B cell (primary cell): ENCODE data around the gene OSGEP. TPM values are rescaled to one million over a fixed set of nuclear protein-coding genes. Genes with fewer than 3 reads are reported as not detected.

ENCODE experiments used
- ATAC-seq: fragments of 200-7000 bp; cut with Tn5 transposase; one replicate; pipeline ENCODE4 v1.10.0; 2021; ENCODE audit warnings: low read depth, mild to moderate bottlenecking, moderate number of reproducible peaks, moderate library complexity
- CTCF ChIA-PET: fragments of 350-600 bp; sonication (Branson Sonifier 250); formaldehyde crosslinking; loops from one replicate; lab custom pipeline; 2021; ENCODE audit warnings: antibody characterized with exemption, inconsistent platforms; lab: Charles Lee
- POLR2A ChIA-PET: fragments of 350-600 bp; sonication (Branson Sonifier 250); formaldehyde crosslinking; loops from one replicate; lab custom pipeline; 2021; ENCODE audit warnings: antibody characterized with exemption; lab: Charles Lee
- DNase-seq: peaks from one replicate; pipeline ENCODE4 v3.0.0; 2013
- H2AFZ ChIP-seq: 2 replicates; pipeline ENCODE4 v1.6.1; 2012; ENCODE audit warnings: mild to moderate bottlenecking, low read depth, low read length; ENCODE audit not compliant: insufficient read depth, poor library complexity, severe bottlenecking
- H3K27ac ChIP-seq, 2 donors: 1 replicate in 1 of 2; 2 replicates in 1 of 2; pipeline ENCODE4 v1.5.1; 2012 to 2013; ENCODE audit warnings: low read length in 2 of 2, mild to moderate bottlenecking in 2 of 2, moderate library complexity in 1 of 2
- H3K27me3 ChIP-seq, 4 experiments: fragments of 200-600 bp in 1 of 4; sonication (generic) in 1 of 4; replicated peaks in 1 of 4; 1 replicate in 2 of 4; 2 replicates in 2 of 4; pipeline versions ENCODE4 v1.6.1 to v1.7.0; 2013 to 2016; ENCODE audit warnings: low read length in 3 of 4, mild to moderate bottlenecking in 2 of 4, mixed read lengths in 1 of 4, moderate library complexity in 1 of 4; ENCODE audit not compliant: insufficient read depth in 4 of 4, control insufficient read depth in 3 of 4; ENCODE audit errors: control extremely low read depth in 1 of 4
- H3K36me3 ChIP-seq, 2 experiments: replicated peaks in 1 of 2; 1 replicate in 1 of 2; 2 replicates in 1 of 2; pipeline versions ENCODE4 v1.6.1 to v1.7.1; 2013; ENCODE audit warnings: low read length in 1 of 2; ENCODE audit not compliant: insufficient read depth in 2 of 2, control insufficient read depth in 1 of 2; ENCODE audit errors: control extremely low read depth in 1 of 2, extremely low read depth in 1 of 2
- H3K4me1 ChIP-seq, 2 donors: fragments of 200-600 bp in 1 of 2; sonication (generic) in 1 of 2; 1 replicate in 1 of 2; 2 replicates in 1 of 2; pipeline versions ENCODE4 v1.5.1 to v1.6.1; 2013 to 2017; ENCODE audit warnings: low read length in 2 of 2; ENCODE audit not compliant: control insufficient read depth in 2 of 2, insufficient read depth in 2 of 2
- H3K4me2 ChIP-seq: replicated peaks from 2 replicates; pipeline ENCODE3; 2012; ENCODE audit warnings: mild to moderate bottlenecking, low read depth, low read length; ENCODE audit not compliant: poor library complexity, severe bottlenecking
- H3K4me3 ChIP-seq, 5 experiments: fragments of 200-600 bp in 1 of 5; sonication (generic) in 1 of 5; 1 replicate in 3 of 5; 2 replicates in 2 of 5; pipeline versions ENCODE4 v1.5.1 to v1.7.0; 2011 to 2016; ENCODE audit warnings: low read length in 4 of 5, mild to moderate bottlenecking in 4 of 5, low read depth in 2 of 5, control low read depth in 1 of 5, moderate library complexity in 1 of 5; ENCODE audit not compliant: insufficient read depth in 1 of 5; ENCODE audit errors: control extremely low read depth in 1 of 5, extremely low read depth in 1 of 5
- H3K79me2 ChIP-seq: fragments of 200-600 bp; sonication (generic); one replicate; pipeline ENCODE4 v1.6.0; 2016; ENCODE audit warnings: low read length; ENCODE audit not compliant: control insufficient read depth, insufficient read depth
- H3K9ac ChIP-seq: fragments of 200-600 bp; sonication (generic); 2 replicates; pipeline ENCODE4 v1.6.1; 2017; ENCODE audit warnings: mild to moderate bottlenecking, low read length, moderate library complexity
- H3K9me3 ChIP-seq, 3 donors: one replicate each; pipeline versions ENCODE4 v1.6.1 to v1.7.1; 2013; ENCODE audit warnings: low read length in 2 of 3; ENCODE audit not compliant: control insufficient read depth in 2 of 3, insufficient read depth in 1 of 3; ENCODE audit errors: control extremely low read depth in 1 of 3
- H4K20me1 ChIP-seq: 2 replicates; pipeline ENCODE4 v1.6.0; 2012; ENCODE audit warnings: mild to moderate bottlenecking, low read length; ENCODE audit not compliant: insufficient read depth, control insufficient read depth, poor library complexity, severe bottlenecking
- H3K27ac Mint-ChIP-seq: one replicate; pipeline ENCODE4 v1.8.0; 2021; ENCODE audit warnings: mixed read lengths
- H3K27me3 Mint-ChIP-seq: one replicate; pipeline ENCODE4 v1.8.0; 2021; ENCODE audit warnings: mixed read lengths
- H3K4me1 Mint-ChIP-seq: one replicate; pipeline ENCODE4 v1.8.0; 2021; ENCODE audit warnings: mixed read lengths
- H3K4me3 Mint-ChIP-seq: one replicate; pipeline ENCODE4 v1.8.0; 2021; ENCODE audit warnings: mixed read lengths
- H3K9me3 Mint-ChIP-seq: one replicate; pipeline ENCODE4 v1.8.0; 2022; ENCODE audit warnings: mixed read lengths; ENCODE audit not compliant: insufficient read depth
- CTCF ChIP-seq: fragments of 200-600 bp; IDR thresholded peaks from one replicate; pipeline ENCODE4 v1.8.0; 2022; ENCODE audit warnings: antibody characterized with exemption, mild to moderate bottlenecking
- EZH2 ChIP-seq: IDR thresholded peaks from 2 replicates; pipeline ENCODE4 v1.6.1; 2012; ENCODE audit warnings: borderline replicate concordance, low read depth, mild to moderate bottlenecking, moderate library complexity, low read length; ENCODE audit not compliant: insufficient read depth, poor library complexity, severe bottlenecking
- WGBS: methylation state at CpG from one replicate; pipeline ENCODE4 v1.1.5; 2013; ENCODE audit warnings: missing lambda C conversion rate; ENCODE audit not compliant: insufficient coverage; 5-methylcytosine and 5-hydroxymethylcytosine counted together
- intact Hi-C: fragments of 100-400 bp; cut with micrococcal nuclease; formaldehyde crosslinking; loops from one replicate; pipeline ENCODE4 v1.10.0; 2022
- polyA plus RNA-seq: library from polyadenylated mRNA; depleted of rRNA; stranded (reverse); fragments of >200 nt; gene quantifications from 2 replicates; pipeline ENCODE4 v1.2.3, GENCODE V29; 2012
- total RNA-seq, 2 donors: library from RNA; stranded (reverse); fragments of 120-200 nt in 1 of 2; gene quantifications; 1 replicate in 1 of 2; 2 replicates in 1 of 2; pipeline versions ENCODE4 v1.2.3 to v1.2.4, GENCODE V29; 2013 to 2022

OSGEP gene
- total and polyA plus RNA-seq, 2 donors (not counting 1 experiment from before 2014, with no cell fraction given): 117 to 156 TPM

GRCh38 chr14:20489093-20489994 is 34.7 kb upstream of the OSGEP start:
- ChIA-PET CTCF (interaction anchor here (1.0 to 2.5 kb wide), 4 partner anchors 13 to 41 kb away, joined by 3 to 12 read pairs (median 4); partner anchors contain the start of gene PNP), POLR2A (interaction anchor here (0.8 to 1.5 kb wide), 3 partner anchors 13 to 25 kb away, joined by 3 to 11 read pairs (median 3); no protein-coding TSS in a partner anchor)
- Mint-ChIP-seq H3K4me1 (peaks cover 65% of the 10 kb centered on the region), H3K27ac (peak overlapping the region; percentile 95), H3K9me3 (no peaks in the 10 kb centered on the region), H3K27me3 (no peaks in the 10 kb centered on the region), H3K4me3 (peak overlapping the region; percentile 85)
- intact Hi-C loops: loop anchor here (1.0 kb wide), 1 partner anchor 12 kb away; no protein-coding TSS in a partner anchor
- H3K27me3 ChIP-seq: no peaks in the 10 kb centered on the region
- H3K36me3 ChIP-seq: no peaks in the 10 kb centered on the region
- DNase-seq: peak; percentile 59
- H3K4me1 ChIP-seq: peaks cover 67 to 76% of the 10 kb centered on the region in 2 donors
- peak overlapping the region; percentile 44 to 72 for H3K27ac ChIP-seq
- H3K9me3 ChIP-seq: no peaks in the 10 kb centered on the region
- H3K79me2 ChIP-seq: no peaks in the 10 kb centered on the region
- H3K4me2 ChIP-seq: peak overlapping the region; percentile 67
- WGBS: 4% methylated on average over 3 of the region's 6 CpGs
- peak; percentile 83 for ATAC-seq
- H3K9ac ChIP-seq: peak overlapping the region; percentile 39
- peak overlapping the region; percentile 52 for H2AFZ ChIP-seq
- H3K4me3 ChIP-seq: peak overlapping the region in 4 of 5 experiments; percentile 15 to 30 (median 24)
- H4K20me1 ChIP-seq: no peaks in the 10 kb centered on the region
- no peak for TF ChIP-seq CTCF
- no peak for TF ChIP-seq EZH2

DNA sequence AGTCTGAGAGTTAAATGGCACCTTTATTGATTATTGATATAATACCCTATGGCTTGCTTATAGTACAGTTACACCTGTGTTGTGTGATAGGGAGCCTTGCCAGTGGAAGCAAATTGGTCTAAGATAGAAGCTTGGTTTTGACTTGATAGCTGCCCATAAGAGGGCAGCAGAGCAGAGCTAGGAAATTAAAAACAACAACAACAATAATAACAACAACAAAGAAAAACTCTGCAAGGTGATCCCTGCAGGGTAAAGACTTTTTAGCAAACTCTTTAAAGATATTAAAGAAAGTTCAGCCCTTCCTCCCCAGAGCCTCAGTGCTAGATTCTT is 32.7 kb upstream of the OSGEP start:
- H3K27ac Mint-ChIP-seq: no peak overlapping the region
- H3K9me3 Mint-ChIP-seq: no peaks in the 10 kb centered on the region
- no peak for TF ChIP-seq EZH2
- no peak for TF ChIP-seq CTCF
- H3K4me1 Mint-ChIP-seq: peaks cover 56% of the 10 kb centered on the region
- Histone ChIP-seq H3K27me3 (no peaks in the 10 kb centered on the region), H3K9ac (no peak overlapping the region), H3K4me2 (peak overlapping the region; percentile 23), H3K4me3 (no peak overlapping the region), H3K79me2 (no peaks in the 10 kb centered on the region), H4K20me1 (no peaks in the 10 kb centered on the region), H3K27ac (no peak overlapping the region), H2AFZ (peak overlapping the region; percentile 26), H3K4me1 (peaks cover 55 to 58% of the 10 kb centered on the region in 2 donors), H3K36me3 (no peaks in the 10 kb centered on the region), H3K9me3 (no peaks in the 10 kb centered on the region)
- ATAC-seq: no peak
- no peak overlapping the region for H3K4me3 Mint-ChIP-seq
- no peak for DNase-seq
- no peaks in the 10 kb centered on the region for H3K27me3 Mint-ChIP-seq
- CTCF ChIA-PET: no interaction called here
- POLR2A ChIA-PET: no interaction called here
- intact Hi-C loops: no loop called here
